Dermis microvascular lymphatic vessel endothelial cell (primary cell): ENCODE results near the gene TP53RK. TPM values are rescaled to one million over a fixed set of nuclear protein-coding genes. Genes with fewer than 3 reads are reported as not detected.
A peak's percentile ranks its signal among the peaks of the same experiment; 100 is the strongest.

Experiments
- DNase-seq, 2 donors: peaks; one replicate each; pipeline versions ENCODE4 v3.0.0 to v3.0.0-alpha.2; 2010; ENCODE audit warnings: low read depth in 2 of 2
- total RNA-seq: library from RNA; depleted of rRNA; stranded (reverse); fragments of >200 nt; gene quantifications from 2 replicates; pipeline ENCODE4 v1.2.1, GENCODE V29; 2014

TP53RK gene
- total RNA-seq = 8.5 and 10.6 TPM in 2 replicates

DNA sequence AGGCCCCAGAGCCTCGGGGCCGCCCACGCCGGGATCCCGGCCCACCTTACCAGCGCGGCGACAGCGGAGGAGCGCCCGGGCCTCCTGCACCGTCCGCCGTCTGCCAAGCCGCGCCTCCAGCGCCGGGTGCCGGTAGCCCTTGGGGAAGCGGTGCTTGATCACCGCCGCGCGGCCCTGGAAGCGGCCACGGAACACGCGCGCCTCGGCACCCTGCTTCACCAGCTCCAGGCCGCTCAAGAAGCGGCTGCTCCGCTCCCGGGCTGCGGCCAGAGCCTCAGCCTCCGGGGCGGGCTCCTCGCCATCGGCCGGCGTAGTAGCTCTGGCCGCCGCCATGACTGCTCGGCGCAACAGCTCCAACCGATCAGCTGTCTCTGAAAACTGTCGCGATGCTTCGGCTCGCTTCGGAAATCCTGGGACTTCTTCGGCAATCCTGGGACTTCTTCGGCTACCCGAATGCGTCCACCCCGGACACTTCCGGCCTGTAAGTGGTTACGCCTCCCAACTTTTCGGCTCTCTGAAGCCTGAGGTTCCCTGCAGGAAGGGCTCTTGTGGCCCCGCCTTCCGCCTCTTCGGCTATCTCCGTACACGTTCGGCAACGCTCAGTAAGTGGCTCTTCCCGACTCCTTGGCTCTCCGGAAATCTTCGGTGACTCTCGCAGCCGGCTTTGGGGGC, at the start of gene TP53RK:
Gene TP53RK, minus strand, starts transcription at position 363 of the 672 bp plus-strand sequence. Its CDS starts 30 bp downstream, at position 333.
- peak in 1 of 2 donors; percentile 98 for DNase-seq

DNA sequence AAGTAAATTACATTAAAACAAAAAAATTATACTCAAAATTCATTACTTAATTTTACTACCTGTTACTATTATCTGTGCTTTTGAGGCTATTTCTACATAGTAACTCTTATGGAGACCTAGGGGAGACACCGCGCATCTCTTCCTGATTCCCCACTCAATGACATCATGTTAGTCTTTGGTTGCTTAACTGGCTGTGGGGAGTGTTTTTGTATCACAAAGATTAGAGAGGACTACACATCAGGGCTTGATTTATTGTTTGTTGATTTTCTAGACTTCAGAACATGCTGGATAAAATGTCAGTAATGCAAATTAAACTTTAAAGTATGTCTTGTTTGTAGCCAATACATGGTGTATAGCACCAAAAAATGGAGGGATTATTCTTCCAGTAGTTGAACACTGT, 46.2 kb upstream of the TP53RK start:
- DNase-seq = no peak

DNA sequence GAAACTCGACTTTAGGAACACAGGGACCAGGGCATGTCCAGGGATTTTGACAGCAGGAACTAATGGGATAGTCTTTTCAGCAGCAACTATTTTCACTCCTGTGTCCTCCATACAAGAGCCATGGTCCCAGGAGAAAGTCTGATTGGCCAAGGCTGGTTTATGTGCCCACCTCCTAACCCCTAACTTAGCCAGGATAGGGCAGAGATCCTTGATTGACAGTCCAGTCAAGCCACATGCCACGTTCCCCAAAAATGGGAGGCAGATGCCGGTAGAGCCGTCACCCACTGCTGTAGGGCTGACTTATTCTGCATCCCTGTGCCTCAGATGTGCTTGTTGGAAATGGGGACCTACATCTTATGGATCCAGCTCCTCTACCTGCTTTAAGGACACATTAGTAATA, 42.5 kb upstream of the TP53RK start:
- DNase-seq = no peak

DNA sequence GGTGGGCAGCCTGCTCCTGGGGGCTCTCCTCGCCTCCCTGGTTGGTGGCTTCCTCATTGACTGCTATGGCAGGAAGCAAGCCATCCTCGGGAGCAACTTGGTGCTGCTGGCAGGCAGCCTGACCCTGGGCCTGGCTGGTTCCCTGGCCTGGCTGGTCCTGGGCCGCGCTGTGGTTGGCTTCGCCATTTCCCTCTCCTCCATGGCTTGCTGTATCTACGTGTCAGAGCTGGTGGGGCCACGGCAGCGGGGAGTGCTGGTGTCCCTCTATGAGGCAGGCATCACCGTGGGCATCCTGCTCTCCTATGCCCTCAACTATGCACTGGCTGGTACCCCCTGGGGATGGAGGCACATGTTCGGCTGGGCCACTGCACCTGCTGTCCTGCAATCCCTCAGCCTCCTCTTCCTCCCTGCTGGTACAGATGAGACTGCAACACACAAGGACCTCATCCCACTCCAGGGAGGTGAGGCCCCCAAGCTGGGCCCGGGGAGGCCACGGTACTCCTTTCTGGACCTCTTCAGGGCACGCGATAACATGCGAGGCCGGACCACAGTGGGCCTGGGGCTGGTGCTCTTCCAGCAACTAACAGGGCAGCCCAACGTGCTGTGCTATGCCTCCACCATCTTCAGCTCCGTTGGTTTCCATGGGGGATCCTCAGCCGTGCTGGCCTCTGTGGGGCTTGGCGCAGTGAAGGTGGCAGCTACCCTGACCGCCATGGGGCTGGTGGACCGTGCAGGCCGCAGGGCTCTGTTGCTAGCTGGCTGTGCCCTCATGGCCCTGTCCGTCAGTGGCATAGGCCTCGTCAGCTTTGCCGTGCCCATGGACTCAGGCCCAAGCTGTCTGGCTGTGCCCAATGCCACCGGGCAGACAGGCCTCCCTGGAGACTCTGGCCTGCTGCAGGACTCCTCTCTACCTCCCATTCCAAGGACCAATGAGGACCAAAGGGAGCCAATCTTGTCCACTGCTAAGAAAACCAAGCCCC, 36.2 kb upstream of the TP53RK start:
- DNase-seq = no peak

DNA sequence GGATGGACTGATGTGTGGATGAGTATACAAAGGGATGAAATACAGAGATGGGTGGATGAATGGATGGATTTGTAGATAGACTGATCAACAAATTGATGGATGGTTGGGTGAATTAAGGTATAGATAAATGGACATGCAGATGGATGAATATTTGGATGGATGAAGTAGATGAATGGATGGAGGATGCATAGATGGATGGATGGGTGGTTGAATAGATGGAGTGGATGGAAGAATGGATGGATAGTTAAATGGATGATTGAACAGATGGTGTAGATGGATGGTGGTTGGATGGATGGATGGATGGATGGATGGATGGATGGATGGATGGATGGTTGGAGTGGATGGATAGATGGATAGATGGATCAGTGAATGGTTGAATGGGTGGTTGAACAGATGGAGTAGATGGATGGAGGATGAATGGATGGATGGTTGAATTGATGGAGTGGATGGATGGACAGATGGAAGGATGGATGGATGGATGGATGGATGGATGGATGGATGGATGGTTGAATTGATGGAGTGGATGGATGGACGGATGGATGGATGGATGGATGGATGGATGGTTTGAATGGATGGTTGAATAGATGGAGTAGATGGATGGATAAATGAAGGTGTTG, 35.2 kb upstream of the TP53RK start:
- no peak for DNase-seq

DNA sequence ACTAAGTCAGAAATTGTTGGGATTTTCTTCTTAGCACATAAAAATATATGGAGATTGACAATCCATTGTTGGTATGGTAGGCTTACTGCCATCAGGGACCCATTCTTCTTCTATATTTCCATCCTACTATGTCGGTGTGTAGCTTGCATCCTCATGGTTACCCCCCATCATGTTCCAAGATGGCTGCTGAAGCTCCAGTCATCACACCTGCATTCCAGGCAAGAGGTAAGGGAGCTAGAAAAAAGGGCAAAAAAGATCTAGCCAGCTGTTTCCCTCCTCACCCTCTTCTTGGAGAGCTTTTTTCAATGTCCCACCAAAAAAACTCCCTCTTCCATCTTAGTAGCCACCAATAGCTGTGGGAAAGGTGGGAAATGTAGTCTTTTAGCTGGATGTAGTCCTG, 33.8 kb upstream of the TP53RK start:
- no peak for DNase-seq

DNA sequence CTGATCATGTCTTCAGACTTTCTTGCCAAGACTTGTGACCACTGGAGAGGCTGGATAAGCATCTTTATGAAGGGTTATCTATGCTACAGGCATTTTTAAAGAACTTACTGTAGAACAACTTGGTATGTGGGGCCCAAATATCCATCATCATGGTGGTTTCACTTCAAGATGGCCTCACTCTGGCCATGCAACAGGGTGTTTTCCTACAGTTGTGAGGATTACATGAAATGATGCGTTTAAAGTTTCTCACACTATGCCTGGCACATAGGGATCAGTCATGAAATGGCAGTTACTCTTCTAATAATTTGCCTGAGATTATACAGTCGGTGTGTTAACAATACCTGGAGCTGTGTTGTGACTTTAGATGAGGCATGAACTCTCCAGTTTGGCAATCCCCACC, 33.2 kb upstream of the TP53RK start:
- DNase-seq = no peak

DNA sequence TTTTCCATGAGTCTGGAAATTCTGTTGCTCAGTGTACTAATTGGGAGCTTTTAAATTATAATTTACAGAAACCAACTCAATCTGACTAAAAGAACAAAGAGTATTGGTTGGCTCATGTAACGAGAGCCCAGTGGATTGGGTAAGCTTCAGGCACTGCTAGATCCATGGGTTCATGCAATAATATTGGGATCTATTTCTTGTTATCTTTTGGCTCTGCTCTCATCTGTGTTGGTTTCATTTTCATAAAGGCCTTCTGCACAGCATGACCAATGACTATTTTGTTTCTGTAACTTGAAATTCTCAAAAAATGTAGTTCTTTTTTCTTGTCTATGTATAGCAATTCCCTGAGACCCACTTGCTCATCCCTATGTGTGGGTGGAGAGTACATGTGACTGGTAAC, 32.2 kb upstream of the TP53RK start:
- DNase-seq = no peak

DNA sequence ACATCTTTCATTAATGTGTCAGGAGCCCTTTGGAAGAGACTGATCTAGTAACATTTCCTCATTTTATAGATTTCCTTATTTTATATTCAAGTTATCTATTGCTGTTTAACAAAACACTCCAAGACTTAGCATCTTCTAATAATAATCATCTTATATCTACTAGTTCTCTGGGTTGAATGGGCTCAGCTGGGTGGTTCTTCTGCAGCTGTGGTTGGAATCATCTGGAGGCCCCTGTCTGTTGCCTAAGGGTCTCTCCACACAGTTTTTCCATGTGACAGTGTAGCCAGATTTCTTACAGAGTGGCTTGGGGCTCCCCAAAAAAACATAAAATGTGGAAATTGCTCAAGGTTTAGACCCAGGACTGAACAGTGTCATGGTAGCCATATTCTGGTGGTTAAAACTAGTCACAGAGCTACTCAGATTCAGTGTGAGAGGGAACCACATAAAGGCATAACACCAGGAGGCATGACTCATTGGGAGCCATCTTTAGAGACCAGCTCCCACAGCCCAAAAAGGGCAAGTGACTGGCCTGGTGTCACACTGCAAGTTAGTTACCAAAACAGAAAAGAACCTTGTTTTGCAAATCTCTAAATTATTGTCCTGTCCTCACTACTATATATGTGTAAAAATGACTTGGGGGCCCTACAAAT, 31.7 kb upstream of the TP53RK start:
- DNase-seq = no peak

DNA sequence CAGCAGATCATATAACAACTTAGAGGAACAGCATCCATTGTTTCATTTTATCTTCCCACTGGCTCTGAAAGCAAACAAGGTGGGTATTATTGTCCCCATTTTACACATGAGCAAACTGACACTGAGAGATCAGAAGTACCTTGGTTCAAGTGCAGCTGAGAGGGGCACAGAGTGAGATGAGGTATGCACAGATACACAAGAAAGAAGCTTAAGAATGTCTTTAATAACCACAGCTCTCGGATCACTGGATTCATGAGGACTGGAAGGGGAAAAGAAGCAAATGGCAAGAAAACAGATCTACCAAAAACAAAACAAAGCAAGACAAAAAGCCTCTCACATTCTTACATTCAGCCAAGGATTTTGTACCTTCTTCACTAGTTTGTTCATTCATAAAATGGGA, 30.8 kb upstream of the TP53RK start:
- no peak for DNase-seq

DNA sequence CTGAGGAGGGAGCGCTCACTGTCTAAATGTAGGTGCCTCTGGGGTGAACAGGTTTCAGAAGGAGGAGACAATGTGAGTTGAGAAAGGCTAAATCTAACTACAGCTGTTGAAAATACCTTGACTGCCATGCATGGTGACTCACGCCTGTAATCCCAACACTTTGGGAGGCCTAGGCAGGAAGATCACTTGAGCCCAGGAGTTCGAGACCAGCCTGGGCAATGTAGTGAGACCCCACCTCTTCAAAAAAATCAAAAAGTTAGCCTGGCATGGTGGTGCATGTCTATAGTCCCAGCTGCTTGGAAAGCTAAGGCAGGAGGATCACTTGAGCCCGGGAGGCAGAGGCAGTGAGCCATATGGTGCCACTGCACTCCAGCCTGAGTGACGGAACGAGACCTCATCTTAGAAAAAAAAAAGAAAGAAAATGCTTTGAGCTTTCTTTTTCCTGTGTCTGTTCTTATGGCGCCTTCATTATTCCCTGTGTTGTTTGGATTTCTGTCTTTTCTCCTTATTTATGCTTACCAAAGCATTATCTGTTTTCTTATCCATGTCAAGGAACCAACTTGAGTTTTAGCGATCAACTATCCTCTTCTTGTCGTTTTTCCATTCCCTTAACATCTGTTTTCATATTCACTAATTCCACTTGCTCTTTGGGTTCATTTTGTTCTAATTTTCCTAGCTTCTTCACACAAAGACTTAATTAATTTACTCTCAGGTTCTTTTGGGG, 28.7 kb upstream of the TP53RK start:
- no peak for DNase-seq

DNA sequence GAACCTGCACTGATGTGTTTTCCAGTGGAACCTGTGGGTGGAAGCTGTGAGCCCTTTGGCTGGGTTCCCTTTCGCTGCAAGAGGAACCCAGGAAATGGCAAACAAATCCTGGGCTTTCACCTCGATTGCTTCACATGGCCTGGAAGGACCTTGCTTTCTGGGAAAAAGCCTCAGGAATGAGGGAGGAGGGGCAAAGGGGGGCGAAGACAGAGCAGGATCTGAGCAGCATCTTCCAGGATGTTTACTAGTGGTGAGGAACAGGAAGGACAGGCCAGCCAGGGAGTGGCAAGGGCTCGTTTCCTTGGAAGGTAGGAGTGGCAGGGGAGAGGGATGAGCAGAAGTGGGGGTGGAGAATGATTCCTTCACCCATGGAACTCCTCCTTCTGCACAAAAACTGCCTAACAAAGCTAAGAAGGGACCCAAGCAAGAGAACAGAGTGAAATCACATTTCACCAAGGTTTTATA, 26.1 kb upstream of the TP53RK start:
- no peak for DNase-seq

DNA sequence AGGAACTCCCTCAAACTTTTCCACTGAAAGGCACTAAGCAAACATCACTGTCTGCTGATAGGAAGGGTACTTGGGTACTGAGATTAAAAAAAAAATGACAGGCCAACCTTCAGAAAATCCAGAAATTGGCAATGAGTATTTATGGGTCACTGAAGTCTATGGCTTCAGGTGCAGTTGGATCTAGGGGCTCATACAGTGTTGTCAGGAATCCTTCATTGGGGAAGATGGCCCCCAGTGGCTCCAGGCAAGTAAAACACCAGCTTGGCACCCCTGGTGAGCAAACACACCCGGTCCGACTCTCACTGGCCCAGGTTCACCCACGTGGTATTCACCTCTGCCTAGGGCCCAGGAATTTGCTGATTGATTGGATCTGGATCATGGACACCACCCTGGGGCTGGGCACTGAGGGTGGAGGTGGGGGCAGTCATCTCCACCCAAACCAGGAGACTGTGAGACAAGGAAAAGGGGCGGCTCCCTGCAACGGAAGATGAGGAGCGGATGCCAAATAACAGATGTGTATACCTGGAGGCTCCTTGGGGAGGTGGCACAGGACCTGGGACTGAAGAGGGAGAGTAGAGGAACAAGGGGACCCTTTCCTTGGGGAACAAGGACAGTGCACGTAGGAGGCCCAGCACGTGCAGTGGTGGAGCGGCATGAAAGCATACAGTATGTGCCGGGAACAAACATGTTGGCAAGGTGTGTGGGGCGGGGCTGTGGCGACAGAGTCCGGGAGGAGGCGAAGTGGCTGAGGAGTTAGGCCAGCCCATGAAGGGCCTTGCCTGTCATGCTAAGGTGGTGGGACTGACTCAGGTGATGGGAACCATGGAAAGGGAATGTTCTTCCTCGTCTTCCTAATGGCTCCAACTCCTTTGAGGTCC, 25.0 kb upstream of the TP53RK start:
- DNase-seq = no peak

DNA sequence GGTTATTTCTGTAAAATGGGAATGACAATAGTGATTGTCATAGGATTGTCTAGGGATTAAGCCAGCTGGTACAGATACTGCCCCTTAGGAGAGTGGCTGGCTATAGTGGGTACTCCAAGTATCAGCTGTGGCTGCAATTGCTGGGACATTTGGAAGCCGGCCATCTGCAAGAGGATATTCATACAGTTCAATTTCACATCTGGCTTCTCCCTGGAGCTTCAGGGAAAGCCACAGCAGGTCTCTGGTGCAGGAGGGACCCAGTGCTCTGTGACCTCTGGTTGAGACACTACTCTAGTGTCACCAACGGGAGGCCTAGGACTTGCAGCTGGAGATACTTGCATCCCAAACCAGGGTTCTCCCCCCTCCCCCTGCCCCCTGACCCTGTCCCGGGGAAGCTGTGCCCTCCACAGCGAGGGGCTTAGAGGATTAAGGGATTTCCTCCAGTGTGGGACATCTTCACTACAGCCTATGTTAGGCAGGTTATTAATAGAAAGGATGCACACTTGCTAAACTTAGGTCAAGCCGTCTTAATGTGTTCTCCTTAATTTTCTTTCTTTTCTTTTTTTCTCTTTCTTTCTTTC, 22.9 kb upstream of the TP53RK start:
- no peak for DNase-seq

DNA sequence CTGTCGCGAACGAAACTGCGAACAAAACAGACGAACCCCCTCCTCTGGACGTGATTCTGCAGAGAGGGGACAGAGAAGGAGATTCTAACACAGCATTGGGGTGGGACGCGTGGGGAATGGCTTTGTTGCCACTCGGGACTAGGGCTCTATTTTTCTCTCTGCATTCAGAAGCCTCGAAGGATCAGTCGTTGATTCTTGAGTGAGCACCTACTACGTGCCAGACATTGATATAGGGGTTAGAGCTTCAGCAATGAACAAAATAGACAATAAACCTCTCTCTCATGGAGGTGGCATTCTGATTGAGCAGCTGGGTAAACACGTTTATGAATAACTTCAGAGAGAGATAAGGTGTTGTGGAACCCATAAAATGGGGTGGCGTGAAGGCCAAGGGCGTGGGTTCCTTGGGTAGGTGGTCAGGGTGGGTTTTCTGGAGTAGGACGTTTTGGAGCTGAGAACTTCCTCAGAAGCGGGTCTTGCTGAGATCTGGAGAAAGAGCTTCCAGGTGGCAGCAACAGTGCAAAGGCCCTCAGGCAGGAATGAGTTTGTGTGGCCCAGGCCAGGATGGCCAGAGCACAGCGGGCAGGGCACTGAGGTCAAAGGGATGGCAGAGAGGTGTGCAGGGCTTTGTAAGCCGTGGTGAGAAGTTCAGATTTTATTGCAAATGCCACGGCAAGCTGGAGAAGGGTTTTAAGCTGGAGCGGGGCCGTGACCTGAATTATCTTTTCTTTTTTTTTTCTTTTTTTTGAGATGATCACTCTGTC, 21.1 kb upstream of the TP53RK start:
- no peak for DNase-seq

DNA sequence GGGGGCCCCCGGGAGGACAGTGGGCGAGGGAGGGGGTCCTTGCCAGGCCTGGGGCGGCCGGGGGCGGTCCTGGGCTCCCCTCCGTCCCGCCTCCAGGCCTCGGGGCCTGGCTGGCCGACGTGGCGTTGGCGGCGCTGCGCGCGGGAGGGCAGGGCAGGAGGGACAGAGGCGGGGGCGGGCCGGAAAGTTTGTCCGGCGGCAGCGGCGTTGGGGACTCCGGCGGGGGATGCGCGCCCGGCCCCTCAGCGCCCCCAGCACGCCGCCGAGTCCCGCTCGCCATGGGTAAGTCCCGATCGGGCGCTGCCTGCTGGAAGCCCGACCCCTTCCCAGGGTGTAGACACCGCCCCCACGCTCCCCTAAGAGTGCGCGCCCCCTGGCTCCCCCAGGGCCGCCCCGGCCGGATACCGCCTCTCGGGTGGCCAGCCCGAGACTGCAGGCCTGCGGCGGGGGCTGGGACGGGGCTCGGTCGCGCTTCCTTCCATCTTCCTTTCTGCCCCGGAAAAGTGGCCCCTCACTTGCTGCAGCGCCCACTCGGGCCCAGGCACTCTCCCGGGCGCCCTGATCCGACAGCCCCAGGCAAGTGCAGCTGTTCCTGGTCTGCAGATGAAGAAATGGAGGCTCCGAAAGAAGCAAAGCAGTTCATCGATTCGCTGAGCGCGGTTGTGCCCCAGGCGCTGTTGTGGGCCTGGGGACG, 20.4 kb upstream of the TP53RK start, which contains the start of gene SLC2A10:
Gene SLC2A10, plus strand, starts transcription at position 191 of the 694 bp plus-strand sequence. Its CDS starts 88 bp downstream, at position 279.
- DNase-seq = peak in 1 of 2 donors; percentile 40

DNA sequence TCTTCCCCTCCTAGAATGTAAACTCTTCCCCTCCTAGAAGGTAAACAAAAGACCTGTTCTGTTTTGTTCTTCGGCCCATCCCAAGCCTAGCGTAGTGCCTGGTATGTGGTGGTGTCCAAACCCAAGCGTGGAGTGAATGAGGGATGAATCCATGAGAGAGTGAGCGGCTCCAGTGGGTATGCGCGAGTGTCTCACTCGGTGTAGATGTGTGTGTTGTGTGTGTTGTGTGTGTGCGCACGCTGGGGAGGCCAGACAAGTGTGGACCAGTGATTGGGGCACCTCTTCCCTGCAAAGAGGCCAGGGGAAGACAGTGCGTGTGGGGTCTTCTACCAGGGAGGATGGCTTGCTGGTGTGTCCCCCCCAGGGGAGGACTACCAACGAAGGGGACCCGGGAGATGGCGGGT, 19.8 kb upstream of the TP53RK start:
- DNase-seq = no peak
